HEK293 (cell line): ENCODE results near the gene SCIN.

ENCODE experiments used
- CTCF ChIP-seq: fragments of 450-650 bp; formaldehyde crosslinking; IDR thresholded peaks from 2 replicates; pipeline ENCODE4 v1.5.1; 2016; ENCODE audit warnings: missing biosample characterization, missing genetic modification characterization
- SETDB1 ChIP-seq: IDR thresholded peaks from one replicate; pipeline ENCODE4 v1.6.1; 2017; ENCODE audit warnings: mild to moderate bottlenecking, low read length, moderate library complexity, mixed read lengths; ENCODE audit not compliant: insufficient read length
- YY1 ChIP-seq: fragments of 450-650 bp; formaldehyde crosslinking; IDR thresholded peaks from 2 replicates; pipeline ENCODE4 v1.5.1; 2018; ENCODE audit warnings: missing biosample characterization, missing genetic modification characterization
- ZNF24 ChIP-seq: fragments of 450-650 bp; formaldehyde crosslinking; IDR thresholded peaks from 2 replicates; pipeline ENCODE4 v1.5.1; 2016; ENCODE audit warnings: missing biosample characterization, missing genetic modification characterization
- ZNF530 ChIP-seq: fragments of 450-650 bp; formaldehyde crosslinking; IDR thresholded peaks from 2 replicates; pipeline ENCODE4 v1.5.1; 2016; ENCODE audit warnings: low read depth, missing biosample characterization, missing genetic modification characterization
- ZNF664 ChIP-seq: fragments of 450-650 bp; formaldehyde crosslinking; IDR thresholded peaks from 2 replicates; pipeline ENCODE4 v1.5.1; 2016; ENCODE audit warnings: missing biosample characterization, missing genetic modification characterization
- ZNF768 ChIP-seq: fragments of 450-650 bp; formaldehyde crosslinking; IDR thresholded peaks from 2 replicates; pipeline ENCODE4 v1.5.1; 2018; ENCODE audit warnings: missing biosample characterization, mild to moderate bottlenecking, missing genetic modification characterization
- ZSCAN5A ChIP-seq: fragments of 450-650 bp; formaldehyde crosslinking; IDR thresholded peaks from 2 replicates; pipeline ENCODE4 v1.5.1; 2016; ENCODE audit warnings: missing biosample characterization, missing genetic modification characterization

- no peak for TF ChIP-seq CTCF (tag by site-specific recombination)
- TF ChIP-seq ZNF768 (tag by site-specific recombination) = no peak
- no peak for TF ChIP-seq ZNF664 (tag by site-specific recombination)
- TF ChIP-seq ZSCAN5A (tag by site-specific recombination) = no peak
- TF ChIP-seq YY1 (tag by site-specific recombination) = no peak
- no peak for TF ChIP-seq SETDB1
- TF ChIP-seq ZNF530 (tag by site-specific recombination) = no peak
- no peak for TF ChIP-seq ZNF24 (tag by site-specific recombination)
Measured at GRCh38 chr7:12584930-12585329, 14.4 kb downstream of the SCIN start.
